Right ventricle myocardium inferior (tissue), 1 donor: Measurements from ENCODE around the gene PKNOX2. TPM values are rescaled to one million over a fixed set of nuclear protein-coding genes. Genes with fewer than 3 reads are reported as not detected.

Source experiments
- ATAC-seq: fragments of 200-7000 bp; cut with Tn5 transposase; one replicate; pipeline ENCODE4 v1.9.1; 2020; ENCODE audit warnings: mild to moderate bottlenecking, moderate library complexity
- DNase-seq: peaks from one replicate; pipeline ENCODE4 v3.0.0; 2021; ENCODE audit errors: missing footprints
- intact Hi-C: fragments of 100-400 bp; cut with DNase I; formaldehyde crosslinking; loops from one replicate; pipeline ENCODE4 v1.11.0; 2022
- total RNA-seq: library from RNA; stranded (reverse); fragmentation: NEBNext Ultra II Directional; extraction: Animal tissue kit (Norgen Biotek cat#: 25700); gene quantifications from one replicate; pipeline ENCODE4 v1.2.1, GENCODE V29; 2021
- donor health status: DM: no; HTN: yes; CAD: no; lungs with severe emphysema.

PKNOX2 gene
- total RNA-seq, 1 donor from 2014 or later = 9.1 TPM

DNA sequence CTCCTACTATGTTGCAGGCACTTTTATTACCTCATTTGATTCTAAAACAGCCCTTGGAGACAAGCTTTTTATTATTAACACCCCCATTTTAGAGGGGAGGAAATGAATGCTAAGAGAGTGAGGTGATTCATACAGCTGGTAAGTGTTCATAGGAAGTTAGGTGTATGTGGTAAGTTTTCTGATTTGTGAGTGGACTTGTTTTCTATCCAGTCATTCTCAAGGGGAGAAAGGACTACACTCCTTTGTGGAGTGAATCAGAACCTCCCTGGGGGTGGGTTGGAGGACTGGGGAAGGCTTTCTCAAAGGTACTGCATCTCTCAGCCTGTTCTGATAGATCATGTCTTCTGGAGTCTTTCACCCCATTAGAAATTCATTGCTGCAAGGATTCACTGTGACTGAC, 23.5 kb downstream of the PKNOX2 start:
- DNase-seq = no peak
- intact Hi-C loops = no loop called here
- no peak for ATAC-seq

DNA sequence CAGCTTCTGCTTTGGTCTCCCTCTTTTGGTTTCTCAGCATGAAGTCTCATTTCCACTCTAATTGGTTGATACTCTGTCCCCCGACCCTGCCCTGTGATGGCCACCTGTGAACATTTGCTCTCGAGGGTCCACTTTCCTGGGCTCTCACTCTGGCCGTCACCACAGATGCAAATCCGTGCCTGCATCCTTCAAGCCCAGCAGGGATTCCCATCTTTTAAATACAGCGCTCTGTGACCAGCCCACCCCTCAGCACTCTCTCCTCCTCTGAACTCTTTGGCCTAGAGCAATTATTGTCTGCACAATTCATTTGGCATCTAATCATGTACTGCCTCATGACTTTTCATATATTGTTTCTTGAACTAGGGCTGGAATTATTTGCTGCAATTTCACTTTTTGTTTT, 26.0 kb downstream of the PKNOX2 start:
- DNase-seq = no peak
- intact Hi-C loops = no loop called here
- no peak for ATAC-seq

DNA sequence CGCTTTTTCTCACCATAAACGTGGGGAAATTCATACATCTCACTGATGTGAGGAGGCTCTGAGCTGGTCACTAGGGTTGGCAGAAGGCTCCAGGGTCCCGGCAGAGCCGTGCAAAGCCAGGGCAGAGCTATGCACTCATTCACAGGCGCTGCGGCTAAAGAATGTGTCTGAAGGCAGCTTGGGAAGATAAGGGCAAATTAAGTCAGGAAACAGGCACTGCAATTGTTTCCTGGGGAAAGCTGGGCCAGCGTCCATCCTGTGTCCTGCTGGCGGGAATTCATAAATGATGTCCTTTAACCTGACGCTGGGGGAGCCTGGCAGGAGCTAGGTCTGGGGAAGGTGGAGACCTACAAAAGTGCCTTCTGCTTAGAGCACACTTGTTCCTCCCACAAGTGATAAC, 27.6 kb downstream of the PKNOX2 start:
- no peak for DNase-seq
- intact Hi-C loops = no loop called here
- no peak for ATAC-seq

DNA sequence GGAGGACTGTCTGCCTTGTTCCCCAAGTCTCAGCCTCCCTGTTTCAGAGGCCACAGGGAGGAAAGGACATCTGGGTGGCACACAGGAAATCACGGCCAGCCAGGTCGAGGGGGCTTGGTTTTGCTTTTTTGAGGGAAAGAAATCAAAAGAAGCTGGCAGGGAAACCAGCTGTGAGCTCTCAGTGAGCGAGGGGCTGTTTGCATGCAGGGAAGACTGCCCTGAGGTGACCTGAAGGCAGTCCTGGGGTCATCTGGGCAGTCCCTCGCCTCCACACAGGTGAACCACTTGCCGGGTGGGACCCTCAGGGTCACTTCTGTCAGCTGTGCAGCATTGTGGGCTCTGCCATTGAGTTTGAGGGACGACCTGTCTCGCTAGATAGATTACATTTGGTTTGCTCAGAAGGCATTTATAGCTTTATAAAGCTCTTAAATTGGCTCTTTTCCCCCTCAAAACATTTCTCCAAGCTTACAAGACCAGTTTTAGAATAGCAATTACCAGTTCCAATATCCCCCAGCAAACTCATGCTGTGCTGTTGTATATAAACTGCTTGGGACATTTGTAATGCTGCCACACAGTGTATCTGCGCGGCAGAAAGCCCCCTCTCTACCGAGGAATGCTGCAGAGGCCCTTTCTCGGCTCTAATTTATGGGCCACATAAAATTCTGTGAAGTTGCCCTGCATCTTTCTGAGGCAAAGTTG, 28.3 kb downstream of the PKNOX2 start:
- intact Hi-C loops = no loop called here
- DNase-seq = no peak
- ATAC-seq = no peak

DNA sequence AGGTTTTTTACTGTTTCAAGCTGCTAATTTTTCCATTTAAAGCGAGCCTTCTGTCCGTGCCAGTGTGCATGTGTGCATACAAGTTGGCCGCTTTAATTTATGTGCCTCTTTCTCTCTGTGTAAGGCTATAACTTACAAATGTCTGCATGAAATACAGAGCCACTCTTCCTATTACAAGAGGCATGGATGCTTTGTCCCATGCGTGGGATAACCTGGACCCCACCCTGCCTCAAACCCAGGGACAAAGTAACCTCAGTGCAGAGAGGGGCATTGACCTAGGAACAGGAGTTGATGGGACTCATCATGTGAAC, 28.8 kb downstream of the PKNOX2 start:
- no peak for ATAC-seq
- intact Hi-C loops = no loop called here
- no peak for DNase-seq

DNA sequence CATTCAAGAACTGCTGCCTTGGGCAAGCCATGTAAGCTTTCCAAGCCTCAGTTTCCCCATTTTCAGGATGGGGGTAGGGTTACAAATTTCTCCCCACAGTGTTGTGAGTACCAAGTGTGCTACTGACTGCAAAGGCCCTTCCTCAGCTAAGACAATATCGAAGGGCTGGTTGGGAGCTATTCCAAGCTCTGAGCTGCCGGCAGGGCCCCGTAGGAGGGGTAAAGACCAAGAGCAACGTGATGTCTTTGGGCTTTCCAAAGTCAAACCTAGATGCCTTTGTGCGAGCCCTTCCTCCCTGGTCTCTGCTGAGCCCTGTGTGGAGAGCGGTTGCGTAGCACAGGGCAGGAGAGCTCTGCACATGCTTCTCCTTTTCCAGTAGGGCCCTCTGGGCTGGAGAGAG, 29.3 kb downstream of the PKNOX2 start:
- ATAC-seq = no peak
- intact Hi-C loops = no loop called here
- DNase-seq = no peak

DNA sequence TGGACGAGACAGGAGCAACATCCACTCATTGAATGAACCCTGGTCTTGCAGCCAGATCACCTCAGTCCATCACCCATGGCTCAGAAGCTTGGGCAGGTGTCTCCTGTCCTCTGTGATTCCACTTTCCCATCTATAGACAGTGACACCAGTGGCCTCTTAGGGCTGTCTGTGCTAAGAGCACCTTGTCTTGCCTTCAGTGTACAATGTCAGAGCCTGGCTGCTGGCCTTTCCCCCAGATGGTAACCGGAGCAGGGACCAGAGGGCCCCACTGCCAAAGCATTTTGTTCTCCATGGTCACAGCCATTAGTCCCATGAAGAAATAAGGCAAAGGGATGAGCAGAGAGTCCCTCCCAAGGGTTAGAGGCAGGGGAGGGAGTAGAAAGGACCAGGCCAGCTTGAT, 35.4 kb downstream of the PKNOX2 start:
- DNase-seq = no peak
- no peak for ATAC-seq
- intact Hi-C loops = no loop called here

DNA sequence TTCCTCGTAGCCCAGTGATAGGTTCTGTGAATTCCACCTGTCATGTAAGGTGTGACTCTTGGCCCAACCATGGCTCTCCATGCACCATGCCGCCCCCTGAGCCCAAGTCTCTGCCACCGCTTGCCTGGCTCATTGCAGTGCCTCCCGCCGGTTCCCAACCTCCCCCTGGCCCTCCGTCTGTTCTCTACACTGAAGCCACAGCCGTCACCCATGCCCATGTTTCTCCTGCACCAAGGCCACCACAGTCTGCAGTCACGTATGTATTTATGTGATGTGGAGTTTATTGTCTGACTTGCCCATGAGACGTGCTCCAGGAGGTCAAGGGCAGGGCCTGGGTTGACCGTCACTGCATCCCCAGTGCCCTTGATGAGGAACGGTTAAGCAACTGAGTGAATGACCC, 35.9 kb downstream of the PKNOX2 start:
- ATAC-seq (no peak), DNase-seq (no peak)
- intact Hi-C loops = no loop called here

DNA sequence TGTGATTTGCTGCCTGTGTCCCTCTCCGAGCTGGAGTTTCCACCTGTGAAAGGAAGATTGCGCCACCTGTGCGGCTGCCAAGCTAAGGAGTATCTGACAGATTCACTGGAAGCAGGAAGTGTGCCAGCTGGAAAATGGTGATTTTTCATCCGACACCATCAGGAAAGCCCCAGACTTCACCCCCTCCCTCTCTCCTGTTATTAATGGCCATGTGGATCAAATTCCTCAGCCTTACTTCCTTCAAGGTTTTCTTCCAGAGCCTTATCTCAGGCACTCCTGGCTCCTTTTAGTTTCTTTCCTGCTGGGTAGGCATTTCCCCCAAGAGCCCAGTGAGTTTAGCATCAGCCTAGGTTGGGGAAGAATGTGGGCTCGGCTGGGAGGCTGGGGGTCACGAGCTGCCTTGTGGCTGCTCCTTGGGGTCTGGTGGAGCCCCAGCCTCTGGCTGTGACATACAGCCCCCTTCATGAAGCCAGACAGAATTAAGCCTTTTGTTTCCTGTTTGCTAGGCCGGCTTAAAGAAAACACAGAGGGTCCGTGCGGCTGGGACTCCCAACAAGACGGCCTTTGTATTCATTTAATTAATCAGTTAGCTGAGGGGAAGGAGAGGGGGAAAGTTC, 37.1 kb downstream of the PKNOX2 start:
- intact Hi-C loops = no loop called here
- no peak for ATAC-seq
- DNase-seq = no peak

DNA sequence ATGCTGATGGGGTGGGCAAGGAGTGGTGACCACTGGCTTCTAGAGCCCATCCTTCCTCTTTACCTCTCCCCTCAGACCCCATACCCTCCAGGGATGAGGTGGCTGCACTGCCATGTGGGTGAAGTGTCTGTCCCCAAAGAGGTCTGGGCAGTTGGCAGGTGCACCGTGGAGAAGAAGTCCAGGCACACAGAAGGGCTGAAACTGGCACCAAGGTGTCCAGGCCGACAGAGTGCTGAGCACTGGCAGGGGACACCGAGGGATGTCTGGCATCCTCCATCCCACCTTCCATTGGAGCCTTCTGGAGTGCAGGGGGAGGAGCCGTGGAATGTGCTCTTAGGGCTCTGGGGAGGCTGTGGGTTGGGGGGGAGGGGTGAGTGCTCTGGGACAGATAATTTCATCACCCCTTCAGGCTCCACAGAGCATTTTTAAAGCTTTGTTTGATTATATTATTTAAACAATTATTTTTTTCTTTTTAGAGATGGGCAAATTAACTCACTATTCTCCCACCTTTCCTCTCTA, 37.9 kb downstream of the PKNOX2 start:
- DNase-seq (no peak), ATAC-seq (no peak)
- intact Hi-C loops = no loop called here

DNA sequence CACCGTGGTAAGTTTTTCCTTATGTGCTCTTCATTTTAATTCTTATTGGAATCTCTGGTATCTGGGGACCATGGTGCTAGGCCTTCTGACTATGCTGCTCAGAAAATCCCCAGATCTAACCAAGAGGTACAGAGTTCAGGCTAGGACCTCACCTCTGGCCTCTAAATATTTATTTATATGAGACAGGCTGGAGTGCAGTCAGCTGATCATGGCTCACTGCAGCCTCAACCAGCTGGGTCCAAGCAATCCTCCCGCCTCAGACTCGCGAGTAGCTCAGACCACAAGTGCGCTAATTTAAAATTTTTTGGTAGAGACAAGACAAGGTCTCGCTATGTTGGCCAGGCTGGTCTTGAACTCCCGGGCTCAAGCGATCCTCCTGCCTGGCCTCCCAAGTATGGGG, 38.4 kb downstream of the PKNOX2 start:
- no peak for DNase-seq
- ATAC-seq = no peak
- intact Hi-C loops = no loop called here

DNA sequence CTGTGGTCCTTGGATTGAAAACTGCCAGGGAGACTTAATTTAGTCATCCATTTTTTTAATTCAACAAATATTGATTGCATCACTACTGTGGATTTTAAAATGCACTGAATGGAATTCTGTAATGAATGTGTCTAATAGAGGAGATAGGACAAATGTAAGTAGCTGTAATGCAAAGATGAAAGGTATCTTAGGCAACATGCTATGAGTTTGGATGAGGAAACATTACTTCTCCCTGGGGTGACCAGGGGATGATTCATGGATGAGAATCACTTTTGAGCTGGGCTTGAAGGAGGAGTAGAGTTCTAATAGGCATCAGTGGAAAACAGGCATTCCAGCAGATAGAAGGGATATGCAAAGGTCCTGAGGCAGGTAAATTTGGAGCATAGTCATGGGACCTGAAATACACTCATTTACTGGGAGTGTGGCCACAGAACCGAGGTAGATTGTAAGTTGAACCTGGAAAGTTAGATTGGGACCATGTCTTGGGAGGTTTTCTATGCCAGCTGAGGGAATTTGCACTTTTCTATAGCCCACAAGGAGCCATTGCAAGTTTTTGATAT, 43.4 kb downstream of the PKNOX2 start:
- no peak for DNase-seq
- no peak for ATAC-seq
- intact Hi-C loops = no loop called here

DNA sequence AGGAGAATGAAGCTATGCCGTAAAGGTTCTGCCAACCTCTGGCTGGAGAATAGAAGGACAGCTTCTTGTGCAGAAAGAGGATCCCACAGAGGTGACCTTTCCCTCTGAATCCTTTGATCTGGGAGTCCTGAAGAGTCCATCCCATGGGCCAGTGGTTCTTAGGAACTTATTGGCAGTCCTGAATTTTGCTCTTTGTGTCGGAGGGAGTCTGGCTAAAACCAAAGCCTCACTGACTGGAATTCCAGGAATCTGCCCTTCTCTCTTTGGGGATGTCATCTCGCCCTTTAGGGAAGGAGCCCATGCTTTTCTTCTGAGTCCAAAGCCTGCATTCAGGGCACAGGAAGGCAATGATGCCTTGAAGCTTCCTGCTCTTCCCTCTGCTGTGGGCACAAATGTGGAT, 45.5 kb downstream of the PKNOX2 start:
- no peak for DNase-seq
- intact Hi-C loops = loop anchor here (5.0 kb wide), 1 partner anchor 38 kb away; no protein-coding TSS in a partner anchor

DNA sequence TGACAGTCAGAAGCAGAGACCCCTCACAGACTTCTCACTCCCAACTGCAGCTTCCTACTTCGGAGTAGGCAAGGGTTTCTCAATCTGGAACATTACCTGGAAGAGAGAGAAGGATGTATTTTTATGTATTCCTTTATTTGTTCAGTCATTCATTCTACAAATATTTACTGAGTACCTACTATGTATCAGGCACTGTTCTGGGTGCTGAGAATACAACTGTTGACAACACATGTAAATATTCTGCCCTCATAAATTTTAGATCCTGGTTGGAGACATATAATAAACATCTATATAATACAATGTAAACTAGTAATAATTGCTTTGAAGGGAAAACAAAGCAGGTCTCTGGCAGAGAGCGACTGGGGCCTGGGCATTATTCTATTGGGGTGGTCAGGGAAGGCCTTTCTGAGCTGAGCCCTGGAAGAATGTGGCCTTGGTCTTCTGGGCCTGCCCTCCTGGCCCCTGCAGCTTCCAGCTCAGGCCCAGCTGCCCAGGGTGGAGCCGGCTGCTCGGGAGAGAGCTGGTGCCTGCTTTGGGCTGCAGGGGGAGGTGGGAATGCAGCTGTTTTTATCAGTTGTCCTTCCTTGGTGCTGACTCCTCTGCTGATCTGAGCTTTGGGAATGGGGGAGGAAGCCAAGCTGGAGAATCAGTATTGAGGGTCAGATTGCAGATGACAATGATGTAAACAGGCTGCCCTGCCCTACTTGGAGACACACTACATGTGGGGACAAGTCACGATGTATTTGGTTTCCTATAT, 46.8 kb downstream of the PKNOX2 start:
- ATAC-seq = peak; percentile 23
- DNase-seq = no peak
- intact Hi-C loops = loop anchor here (5.0 kb wide), 1 partner anchor 39 kb away; no protein-coding TSS in a partner anchor

More for the DNA sequence above, 45.5 kb downstream of the PKNOX2 start:
- ATAC-seq = no peak

DNA sequence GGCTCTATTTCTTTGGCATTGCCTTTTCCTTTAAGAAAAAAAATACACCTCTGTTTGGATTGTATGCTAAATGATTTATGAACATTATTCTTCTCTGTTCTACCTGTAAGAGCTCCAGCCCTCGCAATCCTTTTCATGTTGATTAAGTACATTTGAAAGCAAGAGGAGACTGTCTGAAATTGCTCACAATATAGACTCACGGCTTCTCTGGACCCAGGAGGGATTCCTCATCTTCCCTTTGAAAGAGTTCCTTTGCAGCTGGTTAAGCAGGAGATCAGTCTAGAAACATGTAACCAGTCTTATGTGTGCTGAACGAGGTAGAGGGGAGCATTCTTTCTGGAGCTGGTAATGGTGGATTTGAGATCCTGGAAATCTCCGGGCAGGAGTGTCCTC, 47.4 kb downstream of the PKNOX2 start:
- ATAC-seq (no peak), DNase-seq (no peak)
- intact Hi-C loops = loop anchor here (5.0 kb wide), 1 partner anchor 40 kb away; no protein-coding TSS in a partner anchor

DNA sequence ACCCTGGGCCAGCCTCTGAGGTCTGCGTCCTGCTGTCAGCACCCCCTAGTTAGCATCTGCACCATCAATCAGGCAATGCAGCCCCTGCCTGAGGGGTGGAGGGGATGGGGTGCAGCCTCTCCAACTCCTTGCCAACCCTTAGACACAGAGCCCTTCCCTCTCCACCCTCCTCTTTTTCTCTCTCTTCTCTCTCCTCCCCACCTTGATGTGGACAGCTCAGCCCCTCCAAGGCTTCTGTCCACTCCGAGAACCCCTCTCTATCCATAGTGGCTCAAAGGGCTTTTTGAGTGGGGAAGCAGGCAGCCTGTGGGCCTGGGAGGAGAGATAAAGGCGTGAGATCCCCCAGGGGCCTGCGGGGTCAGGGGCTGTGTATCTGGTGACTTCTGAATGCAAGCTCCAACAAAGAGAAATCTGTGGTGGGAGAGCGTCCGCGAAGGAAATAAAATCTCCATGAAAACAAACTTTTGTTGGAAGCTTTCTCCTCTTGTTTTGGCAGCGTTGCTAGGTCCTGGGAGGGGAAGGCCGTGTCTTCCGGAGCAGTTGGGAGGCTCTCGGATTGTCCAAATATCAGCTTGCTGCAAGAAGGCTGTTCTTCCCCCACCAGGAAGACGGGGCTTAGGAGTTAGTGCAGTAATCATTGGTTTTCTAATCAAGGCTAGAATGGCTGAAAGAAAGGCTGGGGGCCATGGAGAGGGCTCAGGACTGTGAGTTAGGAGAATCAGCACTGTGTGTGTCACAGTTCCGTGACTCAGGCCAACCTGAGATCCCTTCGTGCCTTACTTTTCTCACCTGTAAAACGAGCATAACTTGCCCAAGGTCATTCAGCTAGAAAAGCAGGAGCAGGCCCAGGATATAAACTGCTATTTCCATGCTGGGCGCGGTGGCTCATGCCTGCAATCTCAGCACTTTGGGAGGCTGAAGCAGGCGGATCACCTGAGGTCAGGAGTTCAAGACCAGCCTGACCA, 50.3 kb downstream of the PKNOX2 start:
- DNase-seq (no peak), ATAC-seq (peak; percentile 78)
- intact Hi-C loops = loop anchor here (5.0 kb wide), 1 partner anchor 43 kb away; no protein-coding TSS in a partner anchor

DNA sequence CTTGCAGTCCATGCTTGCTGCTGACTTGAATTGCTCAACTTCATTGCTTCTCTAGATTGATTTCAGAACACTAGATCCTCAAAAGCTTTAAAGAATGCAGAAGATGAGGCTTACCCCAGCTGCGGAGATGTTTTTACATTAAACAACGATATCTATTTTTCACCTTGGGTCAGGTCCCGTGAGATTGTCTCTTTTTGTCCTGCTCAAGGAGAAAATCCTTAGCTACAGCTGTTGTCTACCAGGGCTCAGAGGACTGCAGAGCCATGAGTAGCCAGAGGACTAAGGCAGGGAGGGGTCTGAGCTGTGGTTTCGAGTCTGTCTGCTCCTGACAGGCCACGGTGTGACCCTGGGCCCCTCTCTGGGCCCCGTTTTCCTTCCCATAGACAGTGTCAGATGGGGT, 51.4 kb downstream of the PKNOX2 start:
- no peak for ATAC-seq
- no peak for DNase-seq
- intact Hi-C loops = no loop called here

DNA sequence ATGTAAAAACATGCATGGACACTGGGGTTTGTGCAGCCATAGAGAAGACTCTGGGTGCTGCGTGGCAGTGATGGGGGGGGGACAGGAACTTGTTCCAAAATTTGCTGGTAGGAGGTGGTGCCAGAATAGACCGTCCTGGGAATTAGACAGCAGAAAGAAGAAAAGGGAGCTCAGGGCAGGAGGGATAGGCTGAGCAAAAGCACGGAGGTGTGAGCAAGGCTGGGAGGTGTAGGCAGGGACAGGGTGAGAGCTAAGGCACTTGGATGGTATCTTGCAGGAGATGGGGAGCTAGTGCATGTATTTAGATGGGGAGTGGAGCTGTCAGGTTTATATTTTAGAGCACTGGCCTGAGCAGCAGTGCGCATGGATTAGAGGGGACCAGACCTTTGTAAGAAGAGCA, 53.8 kb downstream of the PKNOX2 start:
- ATAC-seq = no peak
- intact Hi-C loops = no loop called here

DNA sequence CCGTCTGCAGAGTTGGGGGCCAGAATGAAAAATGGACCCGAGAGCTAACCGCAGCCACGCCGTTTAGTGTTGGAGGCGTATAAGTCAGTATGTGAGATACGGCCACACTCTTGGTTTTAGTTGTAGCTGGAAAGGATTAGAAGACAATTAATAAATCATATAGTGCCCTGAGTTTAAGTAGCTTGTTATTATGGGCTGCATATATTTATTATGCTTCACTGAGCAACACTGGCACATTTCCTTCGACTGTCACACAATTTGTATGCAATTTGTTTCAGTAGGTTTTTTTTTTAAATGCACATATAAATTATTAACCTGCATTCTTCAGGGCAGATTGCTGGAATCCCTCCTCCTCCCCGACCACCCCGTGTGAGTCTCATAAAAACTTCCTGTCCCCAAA, 56.9 kb downstream of the PKNOX2 start:
- no peak for ATAC-seq
- intact Hi-C loops = no loop called here
- no peak for DNase-seq

More for the DNA sequence above, 53.8 kb downstream of the PKNOX2 start:
- DNase-seq = no peak
